Rectal smooth muscle tissue (tissue), 1 donor: ENCODE results near the gene TMEM147.
A peak's percentile ranks its signal among the peaks of the same experiment; 100 is the strongest.

Experiments
- H3K27ac ChIP-seq: one replicate; pipeline ENCODE4 v1.7.0; 2013; ENCODE audit warnings: low read depth, low read length, inconsistent platforms
- H3K27me3 ChIP-seq: one replicate; pipeline ENCODE4 v1.7.0; 2013; ENCODE audit warnings: low read length; ENCODE audit not compliant: control insufficient read depth, insufficient read depth
- H3K36me3 ChIP-seq: one replicate; pipeline ENCODE4 v1.7.0; 2013; ENCODE audit warnings: low read length; ENCODE audit not compliant: control insufficient read depth, insufficient read depth
- H3K4me1 ChIP-seq: one replicate; pipeline ENCODE4 v1.7.0; 2013; ENCODE audit warnings: low read length; ENCODE audit not compliant: control insufficient read depth, insufficient read depth
- H3K4me3 ChIP-seq: one replicate; pipeline ENCODE4 v1.7.0; 2013; ENCODE audit warnings: low read length
- H3K9ac ChIP-seq: one replicate; pipeline ENCODE4 v1.7.0; 2013; ENCODE audit warnings: low read length

Gene TMEM147

GRCh38 chr19:35545001-35545854 is at the start of gene TMEM147:
Gene TMEM147, plus strand, starts transcription at chr19:35545626. Its CDS starts 114 bp downstream, at chr19:35545740.
- Histone ChIP-seq H3K27ac (peak within 1 kb of the TSS; percentile 82), H3K27me3 (no peaks in the 10 kb centered on the region), H3K9ac (peak within 1 kb of the TSS; percentile 80), H3K4me3 (peak within 1 kb of the TSS; percentile 92), H3K4me1 (peaks cover 14% of the 10 kb centered on the region), H3K36me3 (peaks cover 7% of the 10 kb centered on the region)

- Histone ChIP-seq H3K4me3 (no peak overlapping the region), H3K27ac (no peak overlapping the region), H3K9ac (no peak overlapping the region), H3K27me3 (no peaks in the 10 kb centered on the region), H3K4me1 (no peaks in the 10 kb centered on the region), H3K36me3 (no peaks in the 10 kb centered on the region)
Observed at GRCh38 chr19:35497406-35497805, 48.0 kb upstream of the TMEM147 start.

- Histone ChIP-seq H3K4me3 (no peak overlapping the region), H3K4me1 (no peaks in the 10 kb centered on the region), H3K27ac (no peak overlapping the region), H3K27me3 (no peaks in the 10 kb centered on the region), H3K36me3 (no peaks in the 10 kb centered on the region), H3K9ac (no peak overlapping the region)
Observed at GRCh38 chr19:35498220-35498619, 47.2 kb upstream of the TMEM147 start.

- Histone ChIP-seq H3K36me3 (no peaks in the 10 kb centered on the region), H3K27me3 (no peaks in the 10 kb centered on the region), H3K4me1 (no peaks in the 10 kb centered on the region), H3K4me3 (no peak overlapping the region), H3K27ac (no peak overlapping the region), H3K9ac (no peak overlapping the region)
Observed at GRCh38 chr19:35498984-35499527, 46.4 kb upstream of the TMEM147 start.

- H3K36me3 ChIP-seq = no peaks in the 10 kb centered on the region
- H3K27ac ChIP-seq = no peak overlapping the region
- no peaks in the 10 kb centered on the region for H3K4me1 ChIP-seq
- no peak overlapping the region for H3K4me3 ChIP-seq
- no peak overlapping the region for H3K9ac ChIP-seq
- H3K27me3 ChIP-seq = no peaks in the 10 kb centered on the region
Observed at GRCh38 chr19:35500611-35501010, 44.8 kb upstream of the TMEM147 start.

- Histone ChIP-seq H3K27ac (no peak overlapping the region), H3K36me3 (no peaks in the 10 kb centered on the region), H3K27me3 (no peaks in the 10 kb centered on the region), H3K9ac (no peak overlapping the region), H3K4me1 (no peaks in the 10 kb centered on the region), H3K4me3 (no peak overlapping the region)
Observed at GRCh38 chr19:35501684-35502083, 43.7 kb upstream of the TMEM147 start.

- H3K9ac ChIP-seq = no peak overlapping the region
- no peaks in the 10 kb centered on the region for H3K4me1 ChIP-seq
- no peaks in the 10 kb centered on the region for H3K36me3 ChIP-seq
- no peaks in the 10 kb centered on the region for H3K27me3 ChIP-seq
- H3K4me3 ChIP-seq = no peak overlapping the region
- no peak overlapping the region for H3K27ac ChIP-seq
Observed at GRCh38 chr19:35502751-35503150, 42.7 kb upstream of the TMEM147 start.

- Histone ChIP-seq H3K36me3 (no peaks in the 10 kb centered on the region), H3K27ac (no peak overlapping the region), H3K27me3 (peaks cover 10% of the 10 kb centered on the region), H3K9ac (no peak overlapping the region), H3K4me3 (no peak overlapping the region), H3K4me1 (no peaks in the 10 kb centered on the region)
Observed at GRCh38 chr19:35506011-35506410, 39.4 kb upstream of the TMEM147 start.

- peaks cover 10% of the 10 kb centered on the region for H3K27me3 ChIP-seq
- H3K4me3 ChIP-seq = no peak overlapping the region
- H3K9ac ChIP-seq = no peak overlapping the region
- H3K36me3 ChIP-seq = no peaks in the 10 kb centered on the region
- H3K4me1 ChIP-seq = no peaks in the 10 kb centered on the region
- H3K27ac ChIP-seq = no peak overlapping the region
Observed at GRCh38 chr19:35507561-35507960, 37.9 kb upstream of the TMEM147 start.

- Histone ChIP-seq H3K27me3 (peaks cover 12% of the 10 kb centered on the region), H3K36me3 (no peaks in the 10 kb centered on the region), H3K27ac (no peak overlapping the region), H3K4me3 (no peak overlapping the region), H3K4me1 (no peaks in the 10 kb centered on the region), H3K9ac (no peak overlapping the region)
Observed at GRCh38 chr19:35508129-35508528, 37.3 kb upstream of the TMEM147 start.

- no peak overlapping the region for H3K27ac ChIP-seq
- H3K9ac ChIP-seq = no peak overlapping the region
- H3K36me3 ChIP-seq = no peaks in the 10 kb centered on the region
- peaks cover 13% of the 10 kb centered on the region for H3K27me3 ChIP-seq
- H3K4me1 ChIP-seq = no peaks in the 10 kb centered on the region
- H3K4me3 ChIP-seq = peak overlapping the region; percentile 58
Observed at GRCh38 chr19:35509018-35509652, 36.3 kb upstream of the TMEM147 start.

GRCh38 chr19:35509861-35510625 is 35.4 kb upstream of the TMEM147 start:
- Histone ChIP-seq H3K4me3 (peak overlapping the region; percentile 58), H3K27ac (peak overlapping the region; percentile 11), H3K36me3 (no peaks in the 10 kb centered on the region), H3K27me3 (peaks cover 13% of the 10 kb centered on the region), H3K4me1 (no peaks in the 10 kb centered on the region), H3K9ac (peak overlapping the region; percentile 24)
